ENCODE data around the gene TNS1. TPM values are rescaled to one million over a fixed set of nuclear protein-coding genes. Genes with fewer than 3 reads are reported as not detected.
A peak's percentile ranks its signal among the peaks of the same experiment; 100 is the strongest.

TNS1 gene
- total and polyA plus RNA-seq, 2 donors from 2014 or later = 44.8 to 471 TPM

GRCh38 chr2:218011653-218012040 is 8.9 kb upstream of the TNS1 start:
- Histone ChIP-seq H3K4me1 (ENCODE audit: control insufficient read depth in 2 of 3, insufficient read depth in 2 of 3, low read depth in 1 of 3, low read length in 3 of 3) (peaks cover 0 to 5% (median 0%) of the 10 kb centered on the region in 3 donors), H3K9me3 (ENCODE audit: control insufficient read depth in 2 of 3, insufficient read depth in 1 of 3, low read length in 3 of 3) (no peaks in the 10 kb centered on the region), H3K9ac (ENCODE audit: low read length in 3 of 3) (no peak overlapping the region), H3K4me3 (ENCODE audit: low read length in 3 of 3) (no peak overlapping the region), H3K27me3 (ENCODE audit: control insufficient read depth, insufficient read depth, low read length) (peaks cover 3% of the 10 kb centered on the region), H3K36me3 (ENCODE audit: control insufficient read depth in 2 of 3, insufficient read depth in 3 of 3, low read length in 3 of 3) (no peaks in the 10 kb centered on the region), H3K27ac (ENCODE audit: low read depth in 2 of 2, low read length in 2 of 2) (no peak overlapping the region)
- intact Hi-C loops (cut with DNase I) = no loop called here
- no peak for FAIRE-seq
- peak in 1 of 5 donors; percentile 30 for DNase-seq
- no peak for TF ChIP-seq CTCF (IDR thresholded peaks at IDR 0.05; ENCODE audit: borderline replicate concordance, extremely low read depth, insufficient read depth)

GRCh38 chr2:218010984-218011652 is 8.3 kb upstream of the TNS1 start:
- peaks cover 3% of the 10 kb centered on the region for H3K27me3 ChIP-seq (ENCODE audit: control insufficient read depth, insufficient read depth, low read length)
- TF ChIP-seq CTCF (IDR thresholded peaks at IDR 0.05; ENCODE audit: borderline replicate concordance, extremely low read depth, insufficient read depth) = no peak
- FAIRE-seq (no peak), DNase-seq (peak in 4 of 5 donors; percentile 43 to 75 (median 64))
- H3K27ac ChIP-seq (ENCODE audit: low read depth in 2 of 2, low read length in 2 of 2) = no peak overlapping the region
- no peaks in the 10 kb centered on the region for H3K36me3 ChIP-seq (ENCODE audit: control insufficient read depth in 2 of 3, insufficient read depth in 3 of 3, low read length in 3 of 3)
- intact Hi-C loops (cut with DNase I) = no loop called here
- peaks cover 0 to 5% (median 0%) of the 10 kb centered on the region in 3 donors for H3K4me1 ChIP-seq (ENCODE audit: control insufficient read depth in 2 of 3, insufficient read depth in 2 of 3, low read depth in 1 of 3, low read length in 3 of 3)
- H3K9ac ChIP-seq (ENCODE audit: low read length in 3 of 3) = no peak overlapping the region
- H3K9me3 ChIP-seq (ENCODE audit: control insufficient read depth in 2 of 3, insufficient read depth in 1 of 3, low read length in 3 of 3) = no peaks in the 10 kb centered on the region
- H3K4me3 ChIP-seq (ENCODE audit: low read length in 3 of 3) = no peak overlapping the region

GRCh38 chr2:218010140-218010983 is 7.6 kb upstream of the TNS1 start:
- DNase-seq (peak in 4 of 5 donors; percentile 56 to 74 (median 62)), FAIRE-seq (no peak)
- Histone ChIP-seq H3K36me3 (ENCODE audit: control insufficient read depth in 2 of 3, insufficient read depth in 3 of 3, low read length in 3 of 3) (no peaks in the 10 kb centered on the region), H3K27ac (ENCODE audit: low read depth in 2 of 2, low read length in 2 of 2) (no peak overlapping the region), H3K4me1 (ENCODE audit: control insufficient read depth in 2 of 3, insufficient read depth in 2 of 3, low read depth in 1 of 3, low read length in 3 of 3) (peaks cover 0 to 5% (median 0%) of the 10 kb centered on the region in 3 donors), H3K9ac (ENCODE audit: low read length in 3 of 3) (no peak overlapping the region), H3K27me3 (ENCODE audit: control insufficient read depth, insufficient read depth, low read length) (peaks cover 3% of the 10 kb centered on the region), H3K4me3 (ENCODE audit: low read length in 3 of 3) (peak overlapping the region in 1 of 3 donors; percentile 37), H3K9me3 (ENCODE audit: control insufficient read depth in 2 of 3, insufficient read depth in 1 of 3, low read length in 3 of 3) (no peaks in the 10 kb centered on the region)
- TF ChIP-seq CTCF (IDR thresholded peaks at IDR 0.05; ENCODE audit: borderline replicate concordance, extremely low read depth, insufficient read depth) = peak; percentile 18
- intact Hi-C loops (cut with DNase I) = no loop called here
